WTC11 (cell line): ENCODE data around the gene NRROS. TPM values are rescaled to one million over a fixed set of nuclear protein-coding genes. Genes with fewer than 3 reads are reported as not detected.
"Not testable (repeated sequence)": the region's sequence is repeated elsewhere in the genome, so short reads cannot be mapped to it uniquely, and the experiment has no call there.

ENCODE experiments used
- ATAC-seq: fragments of 200-7000 bp; cut with Tn5 transposase; 2 replicates; pipeline ENCODE4 v1.10.0; 2021; ENCODE audit warnings: mild to moderate bottlenecking, moderate library complexity
- CTCF ChIA-PET: fragments of 300-600 bp; sonication (Branson Sonifier 250); formaldehyde crosslinking; loops from one replicate; lab custom pipeline; 2021; ENCODE audit warnings: antibody characterized with exemption; lab: Charles Lee
- POLR2A ChIA-PET: fragments of 350-600 bp; sonication (Branson Sonifier 250); formaldehyde crosslinking; loops from one replicate; lab custom pipeline; 2021; ENCODE audit warnings: antibody characterized with exemption; lab: Charles Lee
- DNase-seq: peaks from one replicate; pipeline ENCODE4 v3.0.0; 2021; ENCODE audit warnings: low spot score
- H3K27ac Mint-ChIP-seq: 2 replicates; pipeline ENCODE4 v1.8.0; 2021; ENCODE audit warnings: mixed read lengths
- H3K27me3 Mint-ChIP-seq: 2 replicates; pipeline ENCODE4 v1.8.0; 2021; ENCODE audit warnings: low read depth, mild to moderate bottlenecking, moderate library complexity, mixed read lengths
- H3K36me3 Mint-ChIP-seq: 2 replicates; pipeline ENCODE4 v1.8.0; 2021; ENCODE audit warnings: mixed read lengths
- H3K4me1 Mint-ChIP-seq: 2 replicates; pipeline ENCODE4 v1.8.0; 2022; ENCODE audit warnings: mixed read lengths
- H3K4me3 Mint-ChIP-seq: 2 replicates; pipeline ENCODE4 v1.8.0; 2021; ENCODE audit warnings: mild to moderate bottlenecking, moderate library complexity, mixed read lengths
- H3K9me3 Mint-ChIP-seq: 2 replicates; pipeline ENCODE4 v1.8.0; 2021; ENCODE audit warnings: mixed read lengths
- ATF1 ChIP-seq: sonication (generic); formaldehyde crosslinking; IDR thresholded peaks from 2 replicates; pipeline ENCODE4 v1.8.1; 2023; ENCODE audit warnings: mild to moderate bottlenecking, moderate library complexity, missing genetic modification reagents
- ATF6 ChIP-seq: sonication (generic); formaldehyde crosslinking; IDR thresholded peaks from 2 replicates; pipeline ENCODE4 v1.8.1; 2023; ENCODE audit warnings: mild to moderate bottlenecking, missing genetic modification reagents
- CTCF ChIP-seq: fragments of 200-600 bp; IDR thresholded peaks from 2 replicates; pipeline ENCODE4 v1.8.0; 2022; ENCODE audit warnings: antibody characterized with exemption
- FOXJ3 ChIP-seq: sonication (generic); formaldehyde crosslinking; IDR thresholded peaks from 2 replicates; pipeline ENCODE4 v1.9.0; 2021; ENCODE audit warnings: missing genetic modification reagents, mild to moderate bottlenecking, borderline replicate concordance
- IRF2 ChIP-seq: sonication (generic); formaldehyde crosslinking; IDR thresholded peaks from 2 replicates; pipeline ENCODE4 v1.8.0; 2022; ENCODE audit warnings: low read depth, missing genetic modification reagents, borderline replicate concordance
- SMAD3 ChIP-seq: sonication (generic); formaldehyde crosslinking; IDR thresholded peaks from 2 replicates; pipeline ENCODE4 v1.8.0; 2022; ENCODE audit warnings: missing genetic modification reagents, mild to moderate bottlenecking, borderline replicate concordance
- SP1 ChIP-seq: sonication (generic); formaldehyde crosslinking; conservative IDR thresholded peaks from 2 replicates; pipeline ENCODE4 v1.8.1; 2022; ENCODE audit warnings: missing genetic modification reagents
- TEAD4 ChIP-seq: sonication (generic); formaldehyde crosslinking; IDR thresholded peaks from 2 replicates; pipeline ENCODE4 v1.8.0; 2022; ENCODE audit warnings: mild to moderate bottlenecking, missing genetic modification reagents
- ZNF219 ChIP-seq: sonication (generic); formaldehyde crosslinking; IDR thresholded peaks from 2 replicates; pipeline ENCODE4 v1.8.0; 2023; ENCODE audit warnings: missing genetic modification reagents, mild to moderate bottlenecking, borderline replicate concordance
- ZNF263 ChIP-seq: sonication (generic); formaldehyde crosslinking; IDR thresholded peaks from 2 replicates; pipeline ENCODE4 v1.8.1; 2022; ENCODE audit warnings: low read depth, mild to moderate bottlenecking, moderate library complexity, missing genetic modification reagents
- ZNF671 ChIP-seq: fragments of 250-450 bp; sonication (Bioruptor Pico); IDR thresholded peaks from 2 replicates; pipeline ENCODE4 v1.8.0; 2021; ENCODE audit warnings: mild to moderate bottlenecking
- total RNA-seq: library from RNA; stranded (reverse); gene quantifications from 3 replicates; pipeline ENCODE4 v1.2.3, GENCODE V29; 2021
- TF ChIP-seq, protein P1 (sequence below): sonication (generic); formaldehyde crosslinking; IDR thresholded peaks from 2 replicates; pipeline ENCODE4 v1.8.1; 2023; ENCODE audit warnings: mild to moderate bottlenecking, missing genetic modification reagents

The NRROS gene
- total RNA-seq, 1 experiment from 2014 or later = 3.1 TPM

- Mint-ChIP-seq H3K36me3 (no peaks in the 10 kb centered on the region), H3K27ac (no peak overlapping the region), H3K4me1 (peaks cover 17% of the 10 kb centered on the region), H3K4me3 (no peak overlapping the region), H3K27me3 (no peaks in the 10 kb centered on the region), H3K9me3 (no peaks in the 10 kb centered on the region)
- DNase-seq (peak; percentile 95), ATAC-seq (peak; percentile 98)
- CTCF ChIA-PET = interaction anchor here (0.5 to 2.6 kb wide), 47 partner anchors 9 to 376 kb away, joined by 3 to 67 read pairs (median 4); partner anchors contain the start of genes CEP19, FBXO45, NCBP2 and NRROS
- TF ChIP-seq CTCF (peak; percentile 79), TEAD4 (CRISPR knock-in tag) (no peak)
- POLR2A ChIA-PET = interaction anchor here (1.0 kb wide), 1 partner anchor 333 kb away, joined by 4 read pairs; the partner anchor contains the start of gene NCBP2
Measured at GRCh38 chr3:196609343-196609775, 30.1 kb upstream of the NRROS start.

GRCh38 chr3:196609805-196610515 lies 29.5 kb upstream of the NRROS start:
- Mint-ChIP-seq H3K27ac (no peak overlapping the region), H3K9me3 (no peaks in the 10 kb centered on the region), H3K4me3 (no peak overlapping the region), H3K27me3 (no peaks in the 10 kb centered on the region), H3K4me1 (peaks cover 17% of the 10 kb centered on the region), H3K36me3 (no peaks in the 10 kb centered on the region)
- no peak for ATAC-seq
- CTCF ChIA-PET = interaction anchor here (0.5 to 2.6 kb wide), 47 partner anchors 8 to 376 kb away, joined by 3 to 67 read pairs (median 4); partner anchors contain the start of genes CEP19, FBXO45, NCBP2 and NRROS
- TF ChIP-seq FOXJ3 (CRISPR knock-in tag) = no peak
- TF ChIP-seq ATF1 = no peak
- TF ChIP-seq ZNF671 (CRISPR knock-in tag) = no peak
- no peak for TF ChIP-seq IRF2 (CRISPR knock-in tag)
- no peak for TF ChIP-seq SMAD3 (CRISPR knock-in tag)
- TF ChIP-seq SP1 = no peak
- TF ChIP-seq ZNF263 (CRISPR knock-in tag) = no peak
- no peak for TF ChIP-seq ATF6 (CRISPR knock-in tag)
- TF ChIP-seq, protein P1, sequence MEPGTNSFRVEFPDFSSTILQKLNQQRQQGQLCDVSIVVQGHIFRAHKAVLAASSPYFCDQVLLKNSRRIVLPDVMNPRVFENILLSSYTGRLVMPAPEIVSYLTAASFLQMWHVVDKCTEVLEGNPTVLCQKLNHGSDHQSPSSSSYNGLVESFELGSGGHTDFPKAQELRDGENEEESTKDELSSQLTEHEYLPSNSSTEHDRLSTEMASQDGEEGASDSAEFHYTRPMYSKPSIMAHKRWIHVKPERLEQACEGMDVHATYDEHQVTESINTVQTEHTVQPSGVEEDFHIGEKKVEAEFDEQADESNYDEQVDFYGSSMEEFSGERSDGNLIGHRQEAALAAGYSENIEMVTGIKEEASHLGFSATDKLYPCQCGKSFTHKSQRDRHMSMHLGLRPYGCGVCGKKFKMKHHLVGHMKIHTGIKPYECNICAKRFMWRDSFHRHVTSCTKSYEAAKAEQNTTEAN (CRISPR knock-in tag) = no peak
- POLR2A ChIA-PET = interaction anchor here (1.0 kb wide), 1 partner anchor 333 kb away, joined by 4 read pairs; the partner anchor contains the start of gene NCBP2
- DNase-seq = no peak

DNA sequence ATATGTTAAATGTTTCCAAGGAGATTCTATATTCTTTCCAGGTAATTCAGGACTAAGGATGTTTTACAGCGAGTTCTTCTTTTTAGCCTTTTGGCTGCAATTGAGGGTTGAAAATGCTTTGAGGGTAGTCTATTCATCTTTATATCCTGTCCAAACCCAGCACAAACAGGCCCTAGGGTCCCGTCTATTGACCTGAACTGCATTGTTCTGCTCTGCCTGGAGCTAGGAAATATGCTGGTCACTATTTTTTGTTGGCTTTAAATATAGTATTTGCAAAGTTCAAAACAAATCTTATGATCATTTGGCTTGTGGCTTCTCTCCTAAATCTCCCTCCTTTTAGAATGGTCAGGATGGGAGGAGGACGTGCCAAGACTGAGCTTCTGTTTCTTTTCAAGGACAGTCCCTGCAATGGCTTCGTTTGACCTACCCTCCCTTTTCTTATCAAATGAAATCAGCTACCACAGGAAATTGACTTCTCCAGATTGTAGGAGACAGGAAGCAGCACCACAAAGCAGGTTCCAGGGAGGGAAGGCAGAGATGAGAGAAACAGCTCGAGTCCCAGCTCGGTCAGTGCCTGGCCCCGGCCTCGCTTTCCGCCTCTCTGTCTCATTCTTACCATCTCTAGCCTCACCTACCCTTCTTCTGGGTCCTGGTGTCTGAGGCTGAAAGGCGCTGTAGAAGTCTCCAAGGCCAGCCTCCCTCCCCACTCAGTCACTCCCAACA lies 27.6 kb upstream of the NRROS start:
- no peak; the same call in 1 of the 2 replicates for ATAC-seq
- H3K27me3 Mint-ChIP-seq = no peaks in the 10 kb centered on the region
- POLR2A ChIA-PET = interaction anchor here (0.6 kb wide), 1 partner anchor 475 kb away, joined by 3 read pairs; no protein-coding TSS in a partner anchor
- TF ChIP-seq ZNF219 (CRISPR knock-in tag) = no peak
- TF ChIP-seq, all 79 proteins: peak for 0
- Mint-ChIP-seq H3K9me3 (no peaks in the 10 kb centered on the region), H3K4me1 (peaks cover 17% of the 10 kb centered on the region), H3K27ac (peak overlapping the region; percentile 25), H3K4me3 (no peak overlapping the region), H3K36me3 (no peaks in the 10 kb centered on the region)
- DNase-seq = no peak
- CTCF ChIA-PET = interaction anchor here (1.2 to 2.4 kb wide), 5 partner anchors 13 to 336 kb away, joined by 3 to 14 read pairs (median 5); no protein-coding TSS in a partner anchor

DNA sequence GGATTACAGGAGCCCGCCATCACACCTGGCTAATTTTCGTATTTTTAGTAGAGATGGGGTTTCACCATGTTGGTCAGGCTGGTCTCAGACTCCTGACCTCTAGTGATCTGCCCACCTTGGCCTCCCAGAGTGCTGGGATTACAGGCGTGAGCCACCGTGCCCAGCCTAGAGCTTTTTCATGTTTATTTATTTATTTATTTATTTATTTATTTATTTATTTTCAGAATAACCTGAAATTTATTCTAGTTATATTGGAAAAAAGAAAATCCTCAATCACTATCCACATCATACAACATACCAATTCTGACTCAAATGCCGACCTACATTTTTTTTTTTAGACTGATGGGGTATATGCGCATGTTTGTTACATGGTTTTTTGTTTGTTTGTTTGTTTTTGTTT lies 24.3 kb upstream of the NRROS start:
- H3K4me3 Mint-ChIP-seq, ATAC-seq, CTCF ChIA-PET: not testable (repeated sequence)

More for the DNA sequence above, 24.3 kb upstream of the NRROS start:
- DNase-seq, H3K27ac Mint-ChIP-seq, H3K27me3 Mint-ChIP-seq, H3K9me3 Mint-ChIP-seq, H3K36me3 Mint-ChIP-seq, POLR2A ChIA-PET: not testable (repeated sequence)
- H3K4me1 Mint-ChIP-seq = peaks cover 22% of the 10 kb centered on the region
